Colonic mucosa (tissue), 4 donors: ENCODE data around the gene THAP3. TPM values are rescaled to one million over a fixed set of nuclear protein-coding genes. Genes with fewer than 3 reads are reported as not detected.
A peak's percentile ranks its signal among the peaks of the same experiment; 100 is the strongest.
"Not testable (repeated sequence)": the region's sequence is repeated elsewhere in the genome, so short reads cannot be mapped to it uniquely, and the experiment has no call there.

Source experiments
- DNase-seq: peaks from one replicate; pipeline ENCODE4 v3.0.0-alpha.2; 2020
- H3K27ac ChIP-seq: fragments of 200-600 bp; one replicate; pipeline ENCODE4 v1.8.0; 2021
- H3K27me3 ChIP-seq: fragments of 200-600 bp; one replicate; pipeline ENCODE4 v1.8.0; 2021
- H3K36me3 ChIP-seq: fragments of 200-600 bp; one replicate; pipeline ENCODE4 v1.8.0; 2021
- H3K4me1 ChIP-seq: fragments of 200-600 bp; one replicate; pipeline ENCODE4 v1.8.0; 2021; ENCODE audit warnings: mild to moderate bottlenecking
- H3K4me3 ChIP-seq: fragments of 200-600 bp; one replicate; pipeline ENCODE4 v1.8.0; 2021
- H3K9ac ChIP-seq, 2 donors: one replicate each; pipeline ENCODE4 v1.7.0; 2013; ENCODE audit warnings: control low read depth in 2 of 2, low read depth in 2 of 2, low read length in 2 of 2
- H3K9me3 ChIP-seq: fragments of 200-600 bp; one replicate; pipeline ENCODE4 v1.8.0; 2021
- intact Hi-C: fragments of 100-400 bp; cut with DNase I; formaldehyde crosslinking; loops from one replicate; pipeline ENCODE4 v1.14.1; 2022
- total RNA-seq, 2 donors: library from RNA; stranded (reverse); fragmentation: NEBNext Ultra II Directional in 1 of 2; extraction: Animal tissue kit (Norgen Biotek cat#: 25700) in 1 of 2; gene quantifications; one replicate each; pipeline ENCODE4 v1.2.1, GENCODE V29; 2021
- TF ChIP-seq, protein P1 (sequence below): fragments of 200-600 bp; IDR thresholded peaks from one replicate; pipeline ENCODE4 v1.8.0; 2022; ENCODE audit warnings: antibody characterized with exemption, mild to moderate bottlenecking
- donor health status: healthy.
- donor health status: DM: no; HTN: no; CAD: no.
- donor health status: DM: no; HTN: no; CAD: no.

The THAP3 gene
- total RNA-seq, 2 donors from 2014 or later = 9.1 to 18.2 TPM

DNA sequence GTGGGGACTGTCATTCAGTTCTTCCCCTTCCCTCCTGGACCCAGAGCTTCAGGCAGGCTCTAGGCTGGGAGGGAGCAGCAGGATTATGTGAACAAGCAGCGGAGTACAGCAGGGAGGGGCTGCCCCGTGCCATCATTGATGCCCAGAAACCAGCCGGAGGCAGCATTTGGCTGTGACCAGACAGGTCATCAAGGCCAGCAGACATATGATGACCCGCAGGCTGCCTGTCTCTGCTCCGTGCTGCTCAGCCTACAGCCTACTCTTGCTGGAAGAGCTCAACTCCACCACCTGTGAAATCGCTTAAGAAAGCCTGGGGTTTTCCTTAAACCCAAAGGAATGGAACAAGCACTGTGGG is 26.9 kb upstream of the THAP3 start:
- H3K27ac ChIP-seq = no peak overlapping the region
- no peak overlapping the region for H3K9ac ChIP-seq
- intact Hi-C loops = no loop called here
- no peak for DNase-seq
- H3K9me3 ChIP-seq = no peaks in the 10 kb centered on the region
- no peaks in the 10 kb centered on the region for H3K27me3 ChIP-seq
- TF ChIP-seq, protein P1, sequence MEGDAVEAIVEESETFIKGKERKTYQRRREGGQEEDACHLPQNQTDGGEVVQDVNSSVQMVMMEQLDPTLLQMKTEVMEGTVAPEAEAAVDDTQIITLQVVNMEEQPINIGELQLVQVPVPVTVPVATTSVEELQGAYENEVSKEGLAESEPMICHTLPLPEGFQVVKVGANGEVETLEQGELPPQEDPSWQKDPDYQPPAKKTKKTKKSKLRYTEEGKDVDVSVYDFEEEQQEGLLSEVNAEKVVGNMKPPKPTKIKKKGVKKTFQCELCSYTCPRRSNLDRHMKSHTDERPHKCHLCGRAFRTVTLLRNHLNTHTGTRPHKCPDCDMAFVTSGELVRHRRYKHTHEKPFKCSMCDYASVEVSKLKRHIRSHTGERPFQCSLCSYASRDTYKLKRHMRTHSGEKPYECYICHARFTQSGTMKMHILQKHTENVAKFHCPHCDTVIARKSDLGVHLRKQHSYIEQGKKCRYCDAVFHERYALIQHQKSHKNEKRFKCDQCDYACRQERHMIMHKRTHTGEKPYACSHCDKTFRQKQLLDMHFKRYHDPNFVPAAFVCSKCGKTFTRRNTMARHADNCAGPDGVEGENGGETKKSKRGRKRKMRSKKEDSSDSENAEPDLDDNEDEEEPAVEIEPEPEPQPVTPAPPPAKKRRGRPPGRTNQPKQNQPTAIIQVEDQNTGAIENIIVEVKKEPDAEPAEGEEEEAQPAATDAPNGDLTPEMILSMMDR = no peak
- no peaks in the 10 kb centered on the region for H3K36me3 ChIP-seq
- H3K4me1 ChIP-seq = peaks cover 10% of the 10 kb centered on the region
- H3K4me3 ChIP-seq = no peak overlapping the region

DNA sequence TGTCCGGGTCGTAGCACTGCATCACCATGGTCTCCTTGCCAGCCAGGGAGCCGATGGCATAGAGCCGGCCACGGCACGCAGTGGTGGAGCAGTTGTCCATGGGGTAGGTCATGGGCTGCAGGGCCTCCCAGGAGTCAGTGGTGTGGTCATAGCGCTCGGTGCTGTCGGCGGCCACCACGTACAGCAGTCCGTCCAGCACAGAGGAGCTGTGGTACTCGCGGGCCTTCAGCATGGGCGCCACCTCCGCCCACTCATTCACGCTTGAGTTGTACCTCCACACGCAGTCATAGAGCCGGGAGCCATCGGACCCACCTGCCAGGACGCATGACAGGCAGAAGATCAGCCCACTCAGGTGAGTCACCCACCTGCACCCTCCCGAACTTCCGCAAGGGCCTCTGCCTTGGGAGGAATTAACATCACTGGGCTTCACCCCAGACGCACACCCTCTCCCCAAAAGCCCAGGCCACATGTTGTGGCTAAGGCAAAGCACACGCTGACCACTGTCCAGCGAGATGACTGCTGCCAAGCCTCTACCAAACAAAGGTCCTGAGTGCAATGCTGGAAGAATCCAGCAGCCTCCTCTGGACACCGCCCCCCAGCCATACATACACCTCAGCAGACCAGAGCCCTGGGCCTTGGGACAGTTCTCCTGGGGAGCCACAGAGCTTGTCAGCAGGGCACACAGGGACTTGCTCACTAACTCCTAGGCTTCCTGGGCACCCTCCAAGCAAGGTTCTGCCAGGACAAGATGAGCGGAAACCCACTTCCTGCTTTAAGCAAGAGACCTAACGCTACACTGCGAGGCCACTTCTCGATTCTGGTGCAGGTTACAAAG is 25.3 kb upstream of the THAP3 start:
- intact Hi-C loops = no loop called here
- H3K27ac ChIP-seq = no peak overlapping the region
- no peaks in the 10 kb centered on the region for H3K9me3 ChIP-seq
- peak overlapping the region; percentile 1 to 55 for H3K9ac ChIP-seq
- TF ChIP-seq, protein P1 = no peak
- H3K27me3 ChIP-seq = no peaks in the 10 kb centered on the region
- no peak for DNase-seq
- H3K36me3 ChIP-seq = no peaks in the 10 kb centered on the region
- H3K4me1 ChIP-seq = peaks cover 10% of the 10 kb centered on the region
- H3K4me3 ChIP-seq = peak overlapping the region; percentile 94

DNA sequence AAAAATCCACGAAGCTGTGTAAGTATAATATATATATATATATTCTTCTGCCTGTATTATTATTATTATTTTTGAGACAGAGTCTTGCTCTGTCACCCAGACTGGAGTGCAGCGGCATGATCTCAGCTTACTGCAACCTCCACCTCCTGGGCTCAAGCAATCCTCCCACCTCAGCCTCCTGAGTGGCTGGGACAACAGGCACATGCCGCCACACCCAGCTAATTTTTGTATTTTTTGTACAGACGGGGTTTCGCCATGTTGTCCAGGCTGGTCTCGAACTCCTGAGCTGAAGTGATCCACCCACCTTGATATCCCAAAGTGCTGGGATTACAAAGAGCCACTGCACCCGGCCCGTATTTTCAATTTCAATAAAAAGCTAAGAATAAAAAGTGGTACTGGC is 24.7 kb upstream of the THAP3 start:
- H3K27me3 ChIP-seq, H3K4me1 ChIP-seq, DNase-seq, H3K36me3 ChIP-seq, H3K9me3 ChIP-seq, intact Hi-C loops: not testable (repeated sequence)
- peak overlapping the region; percentile 94 for H3K4me3 ChIP-seq
- H3K27ac ChIP-seq = peak overlapping the region; percentile 94
- H3K9ac ChIP-seq = peak overlapping the region in 1 of 2 donors; percentile 95

DNA sequence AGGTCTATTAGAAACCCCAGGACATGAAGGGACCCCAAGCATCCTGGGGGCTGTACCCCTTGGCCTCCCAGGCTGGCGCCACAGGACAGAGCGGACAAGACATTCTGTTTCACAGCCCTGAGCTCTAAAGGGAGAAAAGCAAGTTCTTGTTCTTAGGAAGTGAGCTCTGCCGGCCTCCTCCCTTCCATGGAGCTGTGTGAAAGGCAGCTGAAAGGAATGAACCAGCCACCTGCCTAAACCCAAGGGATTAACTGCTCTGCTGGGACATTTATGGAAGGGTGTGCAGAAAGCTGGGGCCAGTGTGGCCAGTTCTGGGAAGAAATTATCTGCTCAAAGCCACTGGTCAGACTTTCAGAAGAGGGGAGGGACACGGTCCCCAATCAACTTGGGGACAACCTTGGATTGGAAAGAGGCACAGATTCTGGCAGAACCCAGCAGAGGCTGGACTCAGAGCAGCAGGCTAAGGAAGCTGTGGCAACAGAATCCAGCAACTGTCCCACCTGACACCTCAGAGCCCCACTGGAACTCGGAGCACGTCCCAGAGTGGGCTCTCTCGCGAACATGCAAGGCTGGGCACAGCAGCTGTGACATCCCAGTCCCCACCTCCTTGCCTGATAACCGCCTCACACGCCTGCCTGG is 24.1 kb upstream of the THAP3 start:
- H3K9me3 ChIP-seq = no peaks in the 10 kb centered on the region
- peak overlapping the region; percentile 68 to 95 for H3K9ac ChIP-seq
- no peaks in the 10 kb centered on the region for H3K27me3 ChIP-seq
- intact Hi-C loops = no loop called here
- peak overlapping the region; percentile 94 for H3K27ac ChIP-seq
- DNase-seq = no peak
- TF ChIP-seq, protein P1 = no peak
- H3K36me3 ChIP-seq = no peaks in the 10 kb centered on the region
- H3K4me1 ChIP-seq = peaks cover 5% of the 10 kb centered on the region
- H3K4me3 ChIP-seq = peak overlapping the region; percentile 94

DNA sequence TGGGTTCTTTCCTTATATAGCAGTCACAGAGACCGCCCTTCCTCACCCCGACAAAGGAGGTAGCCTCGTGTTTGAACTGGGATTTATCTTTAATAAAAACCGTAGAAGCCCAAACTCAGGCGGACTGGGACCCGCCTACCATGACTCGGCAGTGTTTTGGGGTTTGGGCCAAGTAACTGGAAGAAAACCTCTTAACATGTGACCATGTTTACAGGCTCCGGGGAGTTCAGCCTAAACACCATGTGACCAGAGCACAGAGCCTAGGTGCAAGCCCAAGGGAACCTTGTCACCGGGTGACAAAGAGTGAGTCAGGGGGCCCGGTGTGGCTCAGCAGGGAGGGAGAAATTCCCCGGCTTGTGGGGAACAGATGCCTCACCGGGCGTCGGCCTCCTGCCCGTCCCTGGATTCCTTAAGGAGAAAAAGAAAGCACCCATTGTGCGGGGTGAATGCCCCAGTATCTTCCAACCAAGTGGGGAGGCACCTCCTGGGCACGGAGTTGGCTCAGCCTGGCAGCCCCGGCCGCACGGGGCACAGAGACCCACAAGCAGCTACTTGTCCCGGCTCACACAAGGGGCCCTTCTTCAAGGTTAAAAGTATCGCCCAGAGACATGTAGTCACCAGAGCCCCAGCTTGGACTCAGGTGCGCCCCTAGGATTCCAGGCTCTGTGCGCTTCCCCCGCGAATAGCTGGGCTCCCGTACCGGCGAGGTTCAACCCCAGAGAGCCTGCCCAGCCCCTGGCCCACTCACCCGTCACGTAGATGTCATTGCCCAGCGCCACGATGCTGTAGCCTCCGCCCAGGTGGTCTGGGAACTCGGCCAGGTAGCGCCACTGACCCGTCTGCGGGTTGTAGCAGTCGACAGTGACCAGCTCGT is 23.4 kb upstream of the THAP3 start:
- Histone ChIP-seq H3K27ac (peak overlapping the region; percentile 94), H3K9ac (peak overlapping the region; percentile 68 to 95), H3K36me3 (no peaks in the 10 kb centered on the region), H3K27me3 (no peaks in the 10 kb centered on the region), H3K4me3 (peak overlapping the region; percentile 94), H3K9me3 (no peaks in the 10 kb centered on the region), H3K4me1 (peaks cover 5% of the 10 kb centered on the region)
- TF ChIP-seq, protein P1 = no peak
- intact Hi-C loops = no loop called here
- DNase-seq = peak; percentile 86
